H9 (cell line): ENCODE measurements around the gene SIPA1L3. TPM values are rescaled to one million over a fixed set of nuclear protein-coding genes. Genes with fewer than 3 reads are reported as not detected.
A peak's percentile ranks its signal among the peaks of the same experiment; 100 is the strongest.

ENCODE experiments used
- DNase-seq: peaks from one replicate; pipeline ENCODE4 v3.0.0-alpha.2; 2017
- H2AFZ ChIP-seq: one replicate; pipeline ENCODE4 v1.6.1; 2013; ENCODE audit warnings: mild to moderate bottlenecking, low read length, control low read depth, moderate library complexity
- H2AK5ac ChIP-seq: 2 replicates; pipeline ENCODE4 v1.6.1; 2013; ENCODE audit warnings: low read length, control low read depth, mixed read lengths; ENCODE audit not compliant: insufficient read length
- H2BK120ac ChIP-seq: one replicate; pipeline ENCODE4 v1.6.1; 2013; ENCODE audit warnings: low read depth, mild to moderate bottlenecking, low read length, control low read depth, inconsistent platforms; ENCODE audit not compliant: poor library complexity, severe bottlenecking
- H2BK12ac ChIP-seq: 2 replicates; pipeline ENCODE4 v1.6.1; 2013; ENCODE audit warnings: low read length, control low read depth, mixed read lengths, low read depth; ENCODE audit not compliant: insufficient read length
- H2BK15ac ChIP-seq: 2 replicates; pipeline ENCODE4 v1.6.1; 2013; ENCODE audit warnings: low read depth, low read length, control low read depth
- H2BK20ac ChIP-seq: one replicate; pipeline ENCODE4 v1.6.1; 2013; ENCODE audit warnings: low read depth, mild to moderate bottlenecking, low read length, control low read depth, inconsistent platforms; ENCODE audit not compliant: poor library complexity, severe bottlenecking
- H2BK5ac ChIP-seq: 2 replicates; pipeline ENCODE4 v1.6.1; 2013; ENCODE audit warnings: low read length, control low read depth, mixed read lengths; ENCODE audit not compliant: insufficient read length
- H3K14ac ChIP-seq: 2 replicates; pipeline ENCODE4 v1.6.1; 2013; ENCODE audit warnings: low read length, control low read depth; ENCODE audit not compliant: insufficient read depth
- H3K18ac ChIP-seq: 2 replicates; pipeline ENCODE4 v1.6.1; 2013; ENCODE audit warnings: low read depth, mild to moderate bottlenecking, mixed read lengths, low read length, control low read depth; ENCODE audit not compliant: insufficient read length
- H3K23ac ChIP-seq: 2 replicates; pipeline ENCODE4 v1.6.1; 2013; ENCODE audit warnings: low read length, control low read depth, mixed read lengths, low read depth; ENCODE audit not compliant: insufficient read length
- H3K23me2 ChIP-seq: 2 replicates; pipeline ENCODE4 v1.6.1; 2013; ENCODE audit warnings: low read depth, mild to moderate bottlenecking, mixed read lengths, low read length, control low read depth; ENCODE audit not compliant: insufficient read length, poor library complexity, severe bottlenecking
- H3K27ac ChIP-seq: 2 replicates; pipeline ENCODE4 v1.5.1; 2013; ENCODE audit warnings: low read length, control low read depth, mixed read lengths, low read depth; ENCODE audit not compliant: insufficient read length
- H3K27me3 ChIP-seq: 2 replicates; pipeline ENCODE4 v1.6.1; 2013; ENCODE audit warnings: low read length, control low read depth, inconsistent platforms; ENCODE audit not compliant: insufficient read depth
- H3K4ac ChIP-seq: 2 replicates; pipeline ENCODE4 v1.6.1; 2013; ENCODE audit warnings: low read depth, mild to moderate bottlenecking, control low read depth, inconsistent platforms, low read length, moderate library complexity
- H3K4me1 ChIP-seq: 2 replicates; pipeline ENCODE4 v1.6.1; 2013; ENCODE audit warnings: low read length, control low read depth, inconsistent platforms; ENCODE audit not compliant: insufficient read depth
- H3K4me2 ChIP-seq: 2 replicates; pipeline ENCODE4 v1.6.1; 2013; ENCODE audit warnings: low read length, control low read depth, mixed read lengths; ENCODE audit not compliant: insufficient read length, insufficient read depth
- H3K56ac ChIP-seq: 2 replicates; pipeline ENCODE4 v1.6.1; 2013; ENCODE audit warnings: low read depth, mild to moderate bottlenecking, mixed read lengths, low read length, control low read depth; ENCODE audit not compliant: insufficient read length
- H3K79me1 ChIP-seq: 2 replicates; pipeline ENCODE4 v1.6.1; 2013; ENCODE audit warnings: low read depth, mild to moderate bottlenecking, moderate library complexity, low read length, control low read depth, inconsistent platforms; ENCODE audit not compliant: insufficient read depth, poor library complexity, severe bottlenecking
- H3K79me2 ChIP-seq: 2 replicates; pipeline ENCODE4 v1.6.1; 2013; ENCODE audit warnings: low read length, control low read depth, inconsistent platforms; ENCODE audit not compliant: insufficient read depth
- H3K9ac ChIP-seq: 2 replicates; pipeline ENCODE4 v1.6.1; 2013; ENCODE audit warnings: low read length, control low read depth, mixed read lengths; ENCODE audit not compliant: insufficient read length; ENCODE audit errors: extremely low read depth
- H3K9me3 ChIP-seq: one replicate; pipeline ENCODE4 v1.6.1; 2013; ENCODE audit warnings: low read depth, low read length, inconsistent platforms; ENCODE audit not compliant: control insufficient read depth
- H3T11ph ChIP-seq: one replicate; pipeline ENCODE4 v1.6.1; 2013; ENCODE audit warnings: mild to moderate bottlenecking, low read length, control low read depth, inconsistent platforms
- H4K20me1 ChIP-seq: one replicate; pipeline ENCODE4 v1.6.1; 2013; ENCODE audit not compliant: control insufficient read depth, insufficient read length, insufficient read depth
- H4K5ac ChIP-seq: 2 replicates; pipeline ENCODE4 v1.6.1; 2013; ENCODE audit warnings: low read depth, mild to moderate bottlenecking, mixed read lengths, low read length, control low read depth; ENCODE audit not compliant: insufficient read length
- H4K8ac ChIP-seq: replicated peaks from 2 replicates; pipeline ENCODE4 v1.6.1; 2013; ENCODE audit warnings: low read length, control low read depth, mixed read lengths, low read depth; ENCODE audit not compliant: insufficient read length
- H4K91ac ChIP-seq: 2 replicates; pipeline ENCODE4 v1.6.1; 2013; ENCODE audit warnings: low read depth, mild to moderate bottlenecking, moderate library complexity, mixed read lengths, low read length, control low read depth; ENCODE audit not compliant: insufficient read length
- H3K27ac Mint-ChIP-seq, 3 experiments: 2 replicates in 2 of 3; 3 replicates in 1 of 3; pipeline ENCODE4 v1.8.0; 2020 to 2021; ENCODE audit warnings: mixed read lengths in 3 of 3, mild to moderate bottlenecking in 1 of 3, moderate library complexity in 1 of 3
- H3K27me3 Mint-ChIP-seq: 2 replicates; pipeline ENCODE4 v1.8.0; 2021; ENCODE audit warnings: low read depth, mild to moderate bottlenecking, moderate library complexity, mixed read lengths
- H3K36me3 Mint-ChIP-seq, 3 experiments: 2 replicates in 2 of 3; 3 replicates in 1 of 3; pipeline ENCODE4 v1.8.0; 2020 to 2021; ENCODE audit warnings: low read depth in 3 of 3, mixed read lengths in 3 of 3; ENCODE audit not compliant: insufficient read depth in 1 of 3
- H3K4me1 Mint-ChIP-seq, 2 experiments: 2 replicates each; pipeline ENCODE4 v1.8.0; 2020; ENCODE audit warnings: mixed read lengths in 2 of 2
- H3K4me3 Mint-ChIP-seq, 2 experiments: 2 replicates in 1 of 2; 3 replicates in 1 of 2; pipeline ENCODE4 v1.8.0; 2020 to 2021; ENCODE audit warnings: mild to moderate bottlenecking in 2 of 2, mixed read lengths in 2 of 2, moderate library complexity in 1 of 2
- H3K9me3 Mint-ChIP-seq, 2 experiments: 2 replicates in 1 of 2; 3 replicates in 1 of 2; pipeline ENCODE4 v1.8.0; 2020; ENCODE audit warnings: mild to moderate bottlenecking in 2 of 2, mixed read lengths in 2 of 2, moderate library complexity in 1 of 2
- WGBS: extraction: QIAGEN DNeasy Blood & Tissue Kit; methylation state at CpG from one replicate; pipeline ENCODE4 v1.1.7; 2013; ENCODE audit warnings: missing lambda C conversion rate, low lambda C conversion rate, mixed read lengths; ENCODE audit not compliant: insufficient read length; ENCODE audit errors: extremely low coverage; 5-methylcytosine and 5-hydroxymethylcytosine counted together
- total RNA-seq: library from RNA; stranded (reverse); gene quantifications from 2 replicates; pipeline ENCODE4 v1.2.1, GENCODE V29; 2021
- TF ChIP-seq, protein P1 (sequence below): fragments of 200-600 bp; sonication (generic); conservative IDR thresholded peaks from 3 replicates; pipeline ENCODE4 v1.8.0; 2021; ENCODE audit warnings: antibody characterized with exemption, mild to moderate bottlenecking

SIPA1L3 gene
- total RNA-seq, 1 experiment from 2014 or later = 40.1 TPM

DNA sequence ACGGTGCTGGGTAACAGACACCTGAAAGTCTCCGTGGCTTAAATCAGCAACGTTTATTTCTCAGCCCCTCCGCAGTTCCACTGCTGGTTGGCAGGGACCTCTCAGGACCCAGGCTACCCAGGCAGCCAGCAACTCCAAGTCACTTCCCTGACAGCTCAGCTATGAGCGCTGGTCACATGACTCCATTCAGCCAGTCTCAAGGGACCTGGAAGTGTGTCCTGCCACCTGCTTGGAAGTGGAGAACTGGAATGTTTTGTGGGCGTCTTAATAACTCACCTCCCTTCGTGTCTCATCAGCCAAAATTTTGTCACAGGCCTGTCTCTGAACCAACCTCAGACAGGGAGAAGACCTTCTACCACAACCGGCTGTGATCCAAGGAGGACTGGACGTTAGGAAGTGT is 244.2 kb downstream of the SIPA1L3 start:
- Histone ChIP-seq H3K4ac (no peak overlapping the region), H3T11ph (no peak overlapping the region), H2BK15ac (no peak overlapping the region), H4K5ac (no peak overlapping the region), H2AK5ac (no peak overlapping the region), H2BK12ac (no peak overlapping the region), H3K79me1 (no peaks in the 10 kb centered on the region), H3K18ac (no peak overlapping the region), H3K23ac (no peak overlapping the region), H3K9ac (no peak overlapping the region), H4K91ac (no peak overlapping the region), H3K27ac (no peak overlapping the region), H3K4me2 (no peak overlapping the region), H3K23me2 (no peaks in the 10 kb centered on the region), H2AFZ (no peak overlapping the region), H2BK120ac (no peak overlapping the region), H3K27me3 (no peaks in the 10 kb centered on the region), H3K79me2 (no peaks in the 10 kb centered on the region), H3K9me3 (no peaks in the 10 kb centered on the region), H3K56ac (no peak overlapping the region), H4K8ac (no peak overlapping the region), H2BK5ac (no peak overlapping the region), H3K4me1 (no peaks in the 10 kb centered on the region), H3K14ac (no peak overlapping the region), H4K20me1 (no peaks in the 10 kb centered on the region), H2BK20ac (no peak overlapping the region)
- Mint-ChIP-seq H3K27ac (peak overlapping the region in 1 of 3 experiments; percentile 74; a peak in 1 of 7 replicates), H3K4me3 (no peak overlapping the region), H3K9me3 (no peaks in the 10 kb centered on the region), H3K4me1 (peaks cover 0 to 5% of the 10 kb centered on the region in 2 experiments; a peak in 2 of 4 replicates), H3K27me3 (no peaks in the 10 kb centered on the region), H3K36me3 (peaks cover 7 to 24% (median 22%) of the 10 kb centered on the region in 3 experiments; a peak in 6 of 7 replicates)
- DNase-seq = no peak
- WGBS = no CpG with 5 or more reads among the region's 9 CpGs
- TF ChIP-seq, protein P1, sequence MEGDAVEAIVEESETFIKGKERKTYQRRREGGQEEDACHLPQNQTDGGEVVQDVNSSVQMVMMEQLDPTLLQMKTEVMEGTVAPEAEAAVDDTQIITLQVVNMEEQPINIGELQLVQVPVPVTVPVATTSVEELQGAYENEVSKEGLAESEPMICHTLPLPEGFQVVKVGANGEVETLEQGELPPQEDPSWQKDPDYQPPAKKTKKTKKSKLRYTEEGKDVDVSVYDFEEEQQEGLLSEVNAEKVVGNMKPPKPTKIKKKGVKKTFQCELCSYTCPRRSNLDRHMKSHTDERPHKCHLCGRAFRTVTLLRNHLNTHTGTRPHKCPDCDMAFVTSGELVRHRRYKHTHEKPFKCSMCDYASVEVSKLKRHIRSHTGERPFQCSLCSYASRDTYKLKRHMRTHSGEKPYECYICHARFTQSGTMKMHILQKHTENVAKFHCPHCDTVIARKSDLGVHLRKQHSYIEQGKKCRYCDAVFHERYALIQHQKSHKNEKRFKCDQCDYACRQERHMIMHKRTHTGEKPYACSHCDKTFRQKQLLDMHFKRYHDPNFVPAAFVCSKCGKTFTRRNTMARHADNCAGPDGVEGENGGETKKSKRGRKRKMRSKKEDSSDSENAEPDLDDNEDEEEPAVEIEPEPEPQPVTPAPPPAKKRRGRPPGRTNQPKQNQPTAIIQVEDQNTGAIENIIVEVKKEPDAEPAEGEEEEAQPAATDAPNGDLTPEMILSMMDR = no peak
